Stomach (tissue), 9 donors: ENCODE results near the gene TNFRSF14. TPM values are rescaled to one million over a fixed set of nuclear protein-coding genes. Genes with fewer than 3 reads are reported as not detected.

Experiments used
- DNase-seq, 2 donors: peaks; one replicate each; pipeline versions ENCODE4 v3.0.0 to v3.0.0-alpha.2; 2013 to 2019
- H3K27ac ChIP-seq, 5 donors: fragments of 200-600 bp in 4 of 5; sonication (generic) in 4 of 5; one replicate each; pipeline ENCODE4 v1.5.1; 2013 to 2019; ENCODE audit warnings: mild to moderate bottlenecking in 1 of 5, moderate library complexity in 1 of 5
- H3K27me3 ChIP-seq, 3 donors: fragments of 200-600 bp; sonication (generic); one replicate each; pipeline ENCODE4 v1.5.1; 2017 to 2019; ENCODE audit warnings: mixed run types in 1 of 3
- H3K36me3 ChIP-seq, 4 donors: fragments of 200-600 bp; sonication (generic); 1 replicate in 3 of 4; 2 replicates in 1 of 4; pipeline ENCODE4 v1.5.1; 2016 to 2019
- H3K4me1 ChIP-seq, 4 donors: fragments of 200-600 bp; sonication (generic); one replicate each; pipeline ENCODE4 v1.5.1; 2016 to 2019
- H3K4me3 ChIP-seq, 4 donors: fragments of 200-600 bp; sonication (generic) in 3 of 4; one replicate each; pipeline ENCODE4 v1.5.1; 2016 to 2019; ENCODE audit warnings: mild to moderate bottlenecking in 1 of 4
- H3K9me3 ChIP-seq, 4 donors: fragments of 200-600 bp; sonication (generic); one replicate each; pipeline ENCODE4 v1.5.1; 2016 to 2019
- EP300 ChIP-seq: sonication (generic); formaldehyde crosslinking; IDR thresholded peaks from one replicate; pipeline ENCODE4 v1.6.1; 2017; ENCODE audit warnings: antibody characterized with exemption
- POLR2A ChIP-seq, 4 donors: fragments of 450-650 bp; IDR thresholded peaks; one replicate each; pipeline ENCODE4 v1.6.1; 2016; ENCODE audit warnings: antibody characterized with exemption in 4 of 4, control low read depth in 2 of 4, mild to moderate bottlenecking in 1 of 4, moderate library complexity in 1 of 4
- POLR2AphosphoS5 ChIP-seq, 3 donors: sonication (generic); formaldehyde crosslinking; IDR thresholded peaks; one replicate each; pipeline ENCODE4 v1.6.1; 2016; ENCODE audit warnings: antibody characterized with exemption in 3 of 3
- WGBS, 5 donors: extraction: QIAGEN DNeasy Blood & Tissue Kit in 3 of 5; methylation state at CpG; one replicate each; pipeline versions ENCODE4 v1.1.5 to v1.1.7; 2013 to 2018; 5-methylcytosine and 5-hydroxymethylcytosine counted together
- intact Hi-C: fragments of 100-400 bp; cut with DNase I; formaldehyde crosslinking; loops from one replicate; pipeline ENCODE4 v1.15.1; 2023; ENCODE audit warnings: low total_unique reads
- polyA plus RNA-seq, 3 donors: library from polyadenylated mRNA; stranded (reverse); fragments of 200-250 nt; gene quantifications; one replicate each; pipeline ENCODE4 v1.2.3, GENCODE V29; 2013
- total RNA-seq, 5 donors: library from RNA; depleted of rRNA; stranded (reverse); fragments of >200 nt; gene quantifications; one replicate each; pipeline versions ENCODE4 v1.1.0 to v1.2.3, GENCODE V29; 2014 to 2016
- TF ChIP-seq, protein P1 (sequence below), 7 experiments: fragments of 450-650 bp in 4 of 7; fragments of 200-600 bp in 3 of 7; sonication (generic) in 3 of 7; IDR thresholded peaks; one replicate each; pipeline ENCODE4 v1.5.1; 2016 to 2019; ENCODE audit warnings: antibody characterized with exemption in 7 of 7, control low read depth in 2 of 7, mild to moderate bottlenecking in 1 of 7
- donor health status: healthy with polysubstance abuse.
- donor health status: Bipolar disorder and iron deficiency.
- donor health status: healthy.

Gene TNFRSF14
- total and polyA plus RNA-seq, 8 donors: 33.2 to 413 (median 103) TPM

- peaks cover 39 to 55% (median 50%) of the 10 kb centered on the region in 4 donors for H3K4me1 ChIP-seq
- H3K9me3 ChIP-seq: no peaks in the 10 kb centered on the region
- peak overlapping the region in 1 of 4 donors; percentile 17 for H3K4me3 ChIP-seq
- intact Hi-C loops: no loop called here
- H3K27me3 ChIP-seq: peaks cover 0 to 14% (median 9%) of the 10 kb centered on the region in 3 donors
- TF ChIP-seq, protein P1, sequence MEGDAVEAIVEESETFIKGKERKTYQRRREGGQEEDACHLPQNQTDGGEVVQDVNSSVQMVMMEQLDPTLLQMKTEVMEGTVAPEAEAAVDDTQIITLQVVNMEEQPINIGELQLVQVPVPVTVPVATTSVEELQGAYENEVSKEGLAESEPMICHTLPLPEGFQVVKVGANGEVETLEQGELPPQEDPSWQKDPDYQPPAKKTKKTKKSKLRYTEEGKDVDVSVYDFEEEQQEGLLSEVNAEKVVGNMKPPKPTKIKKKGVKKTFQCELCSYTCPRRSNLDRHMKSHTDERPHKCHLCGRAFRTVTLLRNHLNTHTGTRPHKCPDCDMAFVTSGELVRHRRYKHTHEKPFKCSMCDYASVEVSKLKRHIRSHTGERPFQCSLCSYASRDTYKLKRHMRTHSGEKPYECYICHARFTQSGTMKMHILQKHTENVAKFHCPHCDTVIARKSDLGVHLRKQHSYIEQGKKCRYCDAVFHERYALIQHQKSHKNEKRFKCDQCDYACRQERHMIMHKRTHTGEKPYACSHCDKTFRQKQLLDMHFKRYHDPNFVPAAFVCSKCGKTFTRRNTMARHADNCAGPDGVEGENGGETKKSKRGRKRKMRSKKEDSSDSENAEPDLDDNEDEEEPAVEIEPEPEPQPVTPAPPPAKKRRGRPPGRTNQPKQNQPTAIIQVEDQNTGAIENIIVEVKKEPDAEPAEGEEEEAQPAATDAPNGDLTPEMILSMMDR (IDR thresholded peaks at IDR 0.05): no peak
- no peak for TF ChIP-seq EP300
- peaks cover 35 to 40% (median 37%) of the 10 kb centered on the region in 4 donors for H3K36me3 ChIP-seq
- WGBS, 5 donors: 66 to 74% (median 70%) methylated on average over 23 to 32 of the region's 32 CpGs
- DNase-seq: no peak
- no peak overlapping the region for H3K27ac ChIP-seq
Measured at GRCh38 chr1:2523191-2523890, 32.8 kb upstream of the TNFRSF14 start.

GRCh38 chr1:2523891-2524609 lies 32.1 kb upstream of the TNFRSF14 start:
- 63 to 69% (median 67%) methylated on average over 10 of the region's 10 CpGs for WGBS, 5 donors
- peaks cover 0 to 21% (median 16%) of the 10 kb centered on the region in 3 donors for H3K27me3 ChIP-seq
- H3K27ac ChIP-seq: no peak overlapping the region
- TF ChIP-seq EP300 (no peak), POLR2AphosphoS5 (IDR thresholded peaks at IDR 0.05) (no peak), POLR2A (IDR thresholded peaks at IDR 0.05) (no peak)
- TF ChIP-seq, protein P1 (IDR thresholded peaks at IDR 0.05): no peak
- no peaks in the 10 kb centered on the region for H3K9me3 ChIP-seq
- intact Hi-C loops: no loop called here
- H3K36me3 ChIP-seq: peaks cover 27 to 33% (median 30%) of the 10 kb centered on the region in 4 donors
- peaks cover 46 to 62% (median 58%) of the 10 kb centered on the region in 4 donors for H3K4me1 ChIP-seq
- peak overlapping the region in 2 of 4 donors; percentile 87 to 97 for H3K4me3 ChIP-seq
- no peak for DNase-seq

DNA sequence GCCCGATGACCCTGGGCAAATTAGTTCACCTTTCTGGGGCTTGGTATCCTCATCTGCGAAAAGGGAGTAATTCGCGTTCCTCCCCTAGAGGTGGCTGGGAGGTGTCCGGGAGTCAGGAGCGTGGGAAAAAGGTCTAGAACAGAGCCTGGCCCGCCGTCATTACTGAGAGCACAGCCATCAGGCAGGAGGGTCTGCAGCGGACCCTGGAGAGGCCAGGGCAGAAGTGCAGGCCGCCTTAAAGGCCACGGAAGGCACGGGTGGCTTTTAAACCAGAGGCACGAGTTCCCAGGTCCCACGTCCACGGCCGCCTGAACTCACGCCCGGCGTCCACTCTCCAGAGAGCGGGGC lies 30.6 kb upstream of the TNFRSF14 start:
- no peak for DNase-seq
- no peak for TF ChIP-seq EP300
- TF ChIP-seq POLR2A (IDR thresholded peaks at IDR 0.05): no peak
- TF ChIP-seq POLR2AphosphoS5 (IDR thresholded peaks at IDR 0.05): no peak
- TF ChIP-seq, protein P1 (IDR thresholded peaks at IDR 0.05): no peak
- WGBS, 5 donors: 2 to 6% (median 3%) methylated on average over 20 of the region's 20 CpGs; no CpG with 5 or more reads in 1 of the 5 donors
- H3K4me3 ChIP-seq: peak overlapping the region; percentile 82 to 99 (median 92)
- peaks cover 60 to 76% (median 71%) of the 10 kb centered on the region in 4 donors for H3K4me1 ChIP-seq
- intact Hi-C loops: no loop called here
- peak overlapping the region in 4 of 5 donors; percentile 73 to 88 (median 82) for H3K27ac ChIP-seq
- H3K36me3 ChIP-seq: peaks cover 12 to 18% (median 15%) of the 10 kb centered on the region in 4 donors
- H3K9me3 ChIP-seq: no peaks in the 10 kb centered on the region
- H3K27me3 ChIP-seq: peaks cover 0 to 36% (median 27%) of the 10 kb centered on the region in 3 donors

- H3K9me3 ChIP-seq: no peaks in the 10 kb centered on the region
- peaks cover 0 to 43% (median 34%) of the 10 kb centered on the region in 3 donors for H3K27me3 ChIP-seq
- peaks cover 66 to 83% (median 77%) of the 10 kb centered on the region in 4 donors for H3K4me1 ChIP-seq
- intact Hi-C loops: no loop called here
- H3K36me3 ChIP-seq: peaks cover 6 to 12% (median 9%) of the 10 kb centered on the region in 4 donors
- peak within 1 kb of the TSS; percentile 82 to 99 (median 92) for H3K4me3 ChIP-seq
- H3K27ac ChIP-seq: peak within 1 kb of the TSS; percentile 73 to 92 (median 85)
- TF ChIP-seq, protein P1 (IDR thresholded peaks at IDR 0.05): no peak
- TF ChIP-seq EP300 (no peak), POLR2AphosphoS5 (IDR thresholded peaks at IDR 0.05) (peak in 2 of 3 donors; percentile 54 to 73), POLR2A (IDR thresholded peaks at IDR 0.05) (no peak)
- WGBS, 5 donors: 0 to 1% (median 1%) methylated on average over 19 to 107 of the region's 107 CpGs
- peak; percentile 95 to 98 for DNase-seq
Measured at GRCh38 chr1:2525920-2526823, 30.0 kb upstream of the TNFRSF14 start, which contains the start of gene PANK4. Gene PANK4 (minus strand): TSS chr1:2526596. CDS start chr1:2526587, 9 bp downstream.
